Activated CD8-positive, alpha-beta memory T cell treated with anti-CD3 and anti-CD28 coated beads, Interleukin-2, amount 50 U/mL, for 4 hours (primary cell): ENCODE data around the gene IP6K3.

Experiments
- DNase-seq: peaks from one replicate; pipeline ENCODE4 v3.0.0-alpha.2; 2020

The IP6K3 gene

DNA sequence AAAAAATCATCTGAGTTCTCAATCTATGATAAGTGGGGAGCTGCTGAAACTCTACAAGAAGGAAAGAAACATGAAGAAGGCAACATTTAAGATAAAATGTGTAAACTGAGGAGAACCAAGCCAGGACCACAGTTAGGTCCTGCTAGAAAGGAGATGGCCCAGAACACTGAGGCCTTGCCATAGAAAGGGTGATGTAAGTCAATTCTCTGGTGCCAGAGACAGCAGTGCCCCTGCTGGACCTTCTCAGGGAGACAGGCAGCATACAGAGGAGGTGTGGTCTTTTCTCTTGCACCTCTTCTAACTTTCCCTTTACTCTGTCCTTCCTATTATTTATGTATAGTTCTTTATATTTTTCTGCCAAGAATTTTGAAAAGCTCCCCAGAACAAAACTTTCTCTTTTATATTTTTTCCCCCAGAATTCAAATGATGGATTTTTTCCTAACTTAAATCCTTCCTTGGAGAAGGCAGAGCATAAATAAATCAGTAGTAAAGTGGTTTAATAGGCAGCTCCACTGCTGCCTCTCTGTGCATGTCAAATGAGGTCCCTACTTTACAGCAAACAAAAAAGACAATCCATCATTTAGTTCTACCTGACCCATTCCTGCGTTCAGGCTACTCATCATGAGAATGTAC lies 44.2 kb downstream of the IP6K3 start:
- no peak for DNase-seq

DNA sequence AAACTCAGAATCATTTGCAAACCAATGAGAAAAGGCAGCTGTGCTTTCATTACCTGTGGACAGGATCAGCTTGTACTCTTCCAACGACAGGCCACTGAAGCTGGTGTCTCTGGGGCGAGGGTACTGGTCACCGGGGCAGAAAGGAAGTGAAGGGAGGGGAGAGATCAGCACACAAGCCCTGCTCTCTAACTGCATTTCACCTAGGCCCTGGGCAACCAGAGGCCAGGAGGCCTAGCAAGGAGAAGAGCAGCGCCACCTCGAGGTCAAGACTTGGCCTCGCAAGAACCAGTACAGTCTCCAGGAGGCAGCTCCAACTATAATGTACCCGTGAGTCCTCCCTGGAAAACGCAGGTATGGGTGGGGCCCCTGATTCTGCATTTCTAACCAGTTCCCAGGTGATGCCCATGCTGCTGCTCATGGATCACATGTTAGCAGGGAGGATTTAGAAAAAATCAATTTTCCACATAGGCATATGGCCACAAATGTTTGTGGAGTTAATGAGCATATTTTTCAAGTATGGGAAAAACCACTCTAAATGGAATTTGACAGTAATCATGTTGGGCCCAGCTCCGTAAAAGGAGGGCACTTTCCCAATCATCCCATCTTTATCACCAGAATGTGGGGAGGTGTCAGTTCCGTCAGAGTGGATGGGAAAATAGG lies 46.2 kb downstream of the IP6K3 start:
- peak; percentile 73 for DNase-seq

DNA sequence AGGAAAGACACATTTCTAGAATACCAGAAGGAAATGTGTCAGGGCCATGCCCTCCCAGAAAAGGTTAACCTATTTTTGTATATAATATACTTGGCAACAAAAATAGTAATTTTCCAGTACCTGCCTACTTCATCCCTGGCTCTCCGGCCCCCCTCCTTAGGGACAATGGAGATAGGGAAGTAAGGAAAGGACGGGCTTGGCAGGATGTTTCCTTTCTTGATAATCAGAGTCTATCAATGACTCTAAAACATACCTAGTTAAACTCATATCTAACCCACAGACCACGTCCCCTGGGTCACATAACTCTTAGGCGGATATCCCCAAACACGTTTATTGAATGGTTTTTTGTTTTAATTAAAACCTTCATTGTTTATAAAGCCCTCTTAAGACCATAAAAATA lies 47.0 kb downstream of the IP6K3 start:
- no peak for DNase-seq

DNA sequence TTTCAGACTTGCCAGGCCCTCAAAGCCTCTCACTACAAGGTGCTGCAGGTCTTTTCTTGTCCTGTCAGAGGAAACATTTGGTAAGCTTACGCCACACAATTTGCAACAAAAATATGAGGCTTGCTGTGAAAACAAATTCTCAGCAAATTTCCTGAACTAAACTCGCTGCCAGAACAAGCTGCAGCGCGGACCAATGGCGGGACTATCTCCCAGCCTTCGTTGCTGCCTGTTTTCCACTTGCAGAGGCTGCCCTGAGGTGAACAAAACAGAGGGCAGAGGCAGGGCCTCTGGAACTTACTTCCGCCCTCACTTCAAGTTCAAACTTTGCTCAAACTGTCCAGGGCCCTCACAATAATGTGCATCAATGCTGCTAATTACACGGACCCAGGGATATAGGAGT lies 47.6 kb downstream of the IP6K3 start:
- no peak for DNase-seq

DNA sequence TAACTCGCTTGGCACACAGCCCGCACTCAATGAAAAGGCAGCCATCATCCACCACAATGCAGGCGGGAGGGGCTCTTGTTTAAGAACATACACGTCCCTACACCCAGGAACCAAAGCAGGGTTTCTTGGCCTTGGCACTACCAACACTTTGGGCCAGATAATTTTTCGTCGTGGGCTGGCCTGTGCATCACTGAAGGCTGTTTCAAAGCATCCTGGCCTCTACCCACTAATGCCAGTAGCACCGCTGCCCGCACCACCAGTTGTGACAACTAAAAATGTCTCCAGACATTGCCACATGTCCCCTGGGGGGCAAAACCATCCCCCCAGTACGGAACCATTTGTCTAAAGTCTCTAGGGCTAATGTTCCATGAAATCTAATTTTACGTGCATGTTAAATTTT lies 48.2 kb downstream of the IP6K3 start:
- DNase-seq, result no peak

DNA sequence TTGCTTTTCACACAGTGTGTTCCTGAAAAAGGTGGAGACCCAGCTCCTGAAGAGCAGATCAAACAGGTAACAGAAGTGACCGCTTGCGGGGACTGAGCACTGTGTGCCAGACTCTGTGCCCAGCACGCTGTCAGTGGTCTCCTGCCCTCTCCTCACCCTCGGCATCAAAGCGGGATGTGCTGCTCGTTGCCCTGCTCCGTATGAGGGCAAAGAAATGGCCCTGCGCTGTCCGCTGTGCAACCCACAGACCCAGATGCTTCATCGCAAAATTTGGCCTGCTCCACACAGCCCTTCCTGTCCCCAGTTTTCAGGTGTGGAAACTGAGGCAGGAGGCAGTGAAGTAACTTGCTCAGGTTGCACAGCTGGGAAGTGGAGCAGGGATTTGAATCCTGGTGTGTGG lies 48.9 kb downstream of the IP6K3 start:
- no peak for DNase-seq

DNA sequence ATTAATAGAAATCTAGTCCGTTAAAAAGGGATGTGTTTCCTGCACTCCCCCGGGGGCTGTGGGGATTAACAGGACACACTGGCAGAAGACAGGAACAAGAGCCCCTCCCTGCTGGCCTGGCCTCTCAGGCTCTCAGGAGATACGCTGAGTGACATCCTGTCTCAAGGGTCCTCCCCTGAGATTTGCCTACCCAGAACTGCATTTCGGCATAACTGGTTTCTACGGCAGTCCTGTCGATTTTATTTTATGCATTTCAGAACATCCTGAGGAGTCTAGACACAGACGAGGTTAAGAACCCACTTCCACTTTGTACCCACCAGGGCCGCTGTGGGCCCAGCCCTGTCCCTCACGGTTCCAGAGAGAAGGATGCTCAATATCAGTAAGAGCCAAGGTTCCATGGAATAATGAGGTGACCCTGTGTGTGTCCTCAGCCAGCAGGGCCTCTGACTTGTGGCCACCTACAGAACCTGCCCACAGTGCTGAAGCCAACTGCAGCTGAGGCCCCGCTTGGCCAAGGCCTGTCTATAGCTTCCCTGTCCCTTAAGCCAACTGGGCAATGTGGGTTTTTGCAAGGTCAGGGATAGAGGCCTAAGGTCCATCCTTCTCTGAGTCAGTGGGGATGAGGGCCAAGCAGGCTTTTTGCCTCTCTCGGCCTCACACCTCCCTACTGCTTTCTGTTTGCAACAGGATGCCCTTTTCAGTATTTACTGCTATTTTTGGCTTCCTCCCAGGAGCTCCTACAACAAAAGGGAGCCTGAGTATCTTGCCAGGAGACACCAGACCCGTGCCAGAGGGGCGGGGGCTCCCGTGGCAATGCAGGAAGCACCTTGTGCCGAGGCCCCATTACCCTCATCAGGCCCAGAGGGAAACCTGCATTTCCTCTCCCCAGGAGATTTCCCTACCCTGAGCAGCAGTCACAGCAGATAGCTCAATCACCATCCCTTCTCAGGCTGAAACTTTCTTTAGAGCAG lies 49.9 kb downstream of the IP6K3 start:
- DNase-seq, result no peak

DNA sequence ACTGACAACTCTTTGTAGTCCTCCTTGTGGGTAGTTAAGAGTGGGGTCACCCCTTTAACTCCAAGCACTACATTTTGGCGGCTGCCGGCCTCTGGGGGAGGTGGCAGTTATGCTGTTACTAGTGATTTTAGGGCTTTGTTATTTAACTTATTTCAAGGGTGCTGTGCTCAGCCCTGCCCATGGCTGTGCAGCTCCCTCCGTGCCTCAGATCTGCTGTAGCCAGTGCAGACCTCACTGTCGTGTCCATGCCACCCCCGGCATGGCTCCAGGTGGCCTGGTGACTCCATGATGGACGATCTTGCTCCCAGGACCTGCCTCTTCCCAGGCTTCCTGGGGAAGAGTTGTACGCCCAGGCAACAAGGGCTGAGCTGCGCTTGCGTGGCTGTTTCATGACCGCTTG lies 50.6 kb downstream of the IP6K3 start:
- no peak for DNase-seq

DNA sequence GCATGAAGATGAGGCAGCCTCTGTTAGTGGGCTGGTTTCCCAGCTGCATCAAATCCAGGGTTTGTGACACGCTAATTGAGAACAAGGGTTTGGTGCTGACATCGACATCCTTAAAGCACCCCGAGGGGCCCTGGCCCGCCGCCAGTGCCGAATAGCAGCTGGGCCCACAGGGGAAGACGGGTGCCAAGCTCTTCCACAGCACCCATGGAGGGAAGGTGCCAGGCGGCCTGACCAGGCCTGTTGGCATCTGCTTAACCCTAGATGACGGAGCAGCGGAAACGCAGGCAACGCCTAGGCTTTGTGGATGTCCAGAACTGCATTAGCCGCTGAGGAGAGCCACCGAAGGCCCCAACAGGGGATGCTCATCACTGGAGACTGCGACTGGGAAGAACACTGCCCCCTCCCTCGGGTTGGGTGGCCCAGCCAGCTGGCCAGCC lies 51.2 kb downstream of the IP6K3 start:
- no peak for DNase-seq

DNA sequence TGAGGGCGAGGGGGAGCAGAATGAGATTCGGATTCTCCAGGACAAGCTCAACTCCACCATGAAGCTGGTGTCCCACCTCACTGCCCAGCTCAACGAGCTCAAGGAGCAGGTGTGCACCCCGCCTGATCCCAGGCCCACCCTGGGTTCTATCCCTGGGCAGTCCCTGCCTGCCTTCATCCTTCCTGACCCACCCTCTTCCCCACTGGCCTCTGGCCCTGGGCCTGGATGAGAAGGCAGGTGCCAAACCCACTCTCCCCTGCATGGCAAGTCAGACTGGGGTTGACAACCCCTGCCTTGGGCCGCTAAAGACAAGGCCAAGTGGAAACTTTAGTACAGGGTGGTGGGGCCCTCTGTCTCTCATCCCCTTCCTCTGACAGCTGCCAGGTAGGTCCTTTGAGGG lies 51.7 kb downstream of the IP6K3 start:
- DNase-seq, result no peak

DNA sequence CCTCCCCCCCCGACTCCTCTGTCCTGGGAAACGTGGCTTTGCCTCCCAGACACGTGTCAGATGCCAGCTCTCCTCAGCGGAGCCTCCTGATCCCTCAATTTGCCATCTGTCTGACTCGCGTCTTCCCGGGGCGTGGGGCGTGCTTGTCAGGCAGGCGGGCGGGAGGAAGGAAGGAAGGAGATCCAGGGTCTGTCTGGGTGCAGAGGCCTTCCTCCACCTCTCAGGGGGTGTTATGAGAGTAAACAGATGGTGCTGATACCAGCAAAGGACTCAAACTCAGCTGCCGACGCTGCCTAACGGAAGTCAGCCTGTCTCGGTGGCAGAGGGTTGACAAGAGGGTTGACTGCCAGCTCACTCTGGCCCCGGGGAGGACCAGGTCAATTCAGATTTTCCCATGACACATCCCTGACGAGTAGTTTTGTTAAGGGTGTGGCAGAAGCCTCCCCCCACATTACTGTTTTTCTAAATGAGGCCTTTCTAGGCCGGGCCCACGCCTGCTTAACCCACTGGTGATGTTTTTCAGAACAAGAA lies 52.2 kb downstream of the IP6K3 start:
- peak; percentile 64 for DNase-seq

DNA sequence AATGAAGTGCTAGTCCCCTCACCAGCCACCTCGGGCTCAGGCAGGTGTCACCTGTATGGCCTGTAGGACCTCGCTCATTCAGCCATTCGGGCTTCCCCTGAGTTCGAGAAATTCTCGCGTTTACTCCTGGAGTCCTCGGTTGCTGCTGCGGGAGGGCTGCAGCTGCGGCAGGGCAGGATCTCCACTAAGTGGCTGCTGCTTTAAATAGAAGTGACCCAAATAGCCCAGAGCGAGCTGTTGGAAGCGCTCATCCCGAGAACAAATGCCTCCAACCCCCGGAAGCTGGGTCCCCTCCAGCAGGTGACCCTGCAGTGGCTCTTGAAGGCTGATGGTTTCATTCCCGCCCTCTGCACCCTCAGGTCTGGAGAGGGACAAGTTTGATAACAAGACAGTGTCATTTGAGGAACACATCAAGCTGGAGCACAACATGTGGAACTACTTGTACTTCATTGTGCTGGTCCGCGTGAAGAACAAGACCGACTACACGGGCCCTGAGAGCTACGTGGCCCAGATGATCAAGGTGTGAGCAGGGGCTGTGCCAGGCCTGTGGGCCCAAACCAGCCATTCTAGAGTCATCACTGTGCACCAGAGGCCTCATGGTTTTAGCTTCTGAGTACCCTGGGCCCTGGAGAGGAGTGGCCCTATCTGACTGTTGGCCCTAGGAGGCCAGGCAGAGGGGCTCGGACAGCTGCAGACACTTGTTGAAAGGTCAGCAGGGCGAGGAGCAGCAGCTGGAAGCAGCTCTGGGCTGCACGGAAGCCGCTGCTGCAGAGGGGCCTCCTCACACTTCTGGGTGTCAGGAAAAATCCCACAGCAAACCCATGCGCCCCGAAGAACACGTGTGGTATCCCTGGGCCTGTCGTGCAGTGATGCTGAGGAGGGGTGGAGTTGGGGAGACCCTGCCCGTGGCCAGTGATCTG lies 53.3 kb downstream of the IP6K3 start:
- DNase-seq, result no peak

DNA sequence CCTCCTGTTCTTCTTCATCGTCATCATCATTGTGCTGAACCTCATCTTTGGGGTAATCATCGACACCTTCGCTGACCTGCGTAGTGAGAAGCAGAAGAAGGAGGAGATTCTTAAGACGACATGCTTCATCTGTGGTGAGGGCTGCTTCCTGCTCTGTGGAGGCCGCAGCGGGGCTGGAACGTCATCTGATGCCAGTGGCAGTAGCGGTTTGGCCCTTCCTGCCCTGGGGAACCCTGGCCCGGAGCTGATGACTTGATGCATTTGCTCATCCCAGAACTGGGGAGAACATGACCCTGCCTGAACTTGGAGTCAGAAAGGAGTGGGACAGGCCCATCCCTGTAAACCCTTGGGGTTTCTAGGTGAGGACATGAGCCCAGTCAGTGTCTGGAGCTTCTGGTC lies 53.9 kb downstream of the IP6K3 start:
- DNase-seq, result peak; percentile 53

DNA sequence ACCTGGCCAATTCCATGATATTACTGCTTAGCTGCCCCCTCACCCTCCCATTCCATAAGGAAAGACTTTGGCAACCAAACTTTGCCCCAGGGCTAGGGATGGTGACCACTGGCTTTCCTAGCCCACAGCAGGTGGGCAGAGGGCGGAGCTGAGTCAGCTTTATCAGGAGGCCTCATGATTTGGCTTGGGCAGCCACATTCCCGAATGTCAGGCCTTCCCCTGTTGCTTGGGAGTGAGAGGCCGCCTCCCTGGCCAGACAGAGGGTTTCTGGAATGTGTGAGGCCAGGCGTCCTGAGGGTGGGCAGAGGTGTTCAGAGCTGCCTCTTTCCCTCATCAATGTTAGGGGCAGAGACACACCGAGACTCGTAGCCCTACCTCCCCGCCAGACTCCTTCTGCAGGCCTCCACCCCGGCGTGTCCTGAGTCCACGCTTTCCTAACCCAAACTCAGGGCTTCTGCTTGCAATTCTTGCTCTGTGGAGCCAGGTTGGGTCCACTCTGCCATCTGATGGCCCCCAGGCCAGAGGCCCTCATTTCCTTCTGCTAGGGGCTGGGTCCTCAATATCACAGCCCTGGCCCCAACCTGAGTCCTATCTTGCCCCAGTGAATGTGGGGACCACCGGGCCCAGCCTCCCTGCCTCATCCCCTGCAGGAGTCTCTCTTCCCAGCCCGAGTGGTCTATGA lies 54.5 kb downstream of the IP6K3 start:
- DNase-seq, result no peak

DNA sequence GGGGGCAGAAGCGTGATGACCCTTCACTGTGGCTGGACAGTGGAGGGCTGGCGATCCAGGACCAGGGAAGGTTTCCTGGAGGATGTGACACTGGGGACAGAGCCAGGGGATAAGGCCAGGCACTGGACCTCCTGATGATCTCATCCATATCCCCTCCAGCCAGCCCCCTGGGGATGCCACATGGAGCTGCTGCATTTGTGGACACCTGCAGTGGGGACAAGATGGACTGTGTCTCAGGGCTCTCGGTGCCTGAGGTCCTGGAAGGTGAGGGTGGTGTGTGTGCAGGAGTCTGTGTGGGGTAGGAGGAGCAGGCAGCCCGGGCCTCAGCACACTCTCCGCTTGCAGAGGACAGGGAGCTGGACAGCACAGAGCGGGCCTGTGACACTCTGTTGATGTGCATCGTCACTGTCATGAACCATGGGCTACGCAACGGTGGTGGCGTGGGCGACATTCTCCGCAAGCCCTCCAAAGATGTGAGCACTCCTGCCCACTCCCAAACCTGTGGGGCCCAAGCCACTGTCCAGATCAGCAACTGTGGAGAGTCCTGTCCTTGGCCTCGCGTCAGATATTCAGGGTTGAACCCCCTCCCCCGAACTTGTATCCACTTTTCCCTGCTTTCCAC lies 55.1 kb downstream of the IP6K3 start:
- no peak for DNase-seq

DNA sequence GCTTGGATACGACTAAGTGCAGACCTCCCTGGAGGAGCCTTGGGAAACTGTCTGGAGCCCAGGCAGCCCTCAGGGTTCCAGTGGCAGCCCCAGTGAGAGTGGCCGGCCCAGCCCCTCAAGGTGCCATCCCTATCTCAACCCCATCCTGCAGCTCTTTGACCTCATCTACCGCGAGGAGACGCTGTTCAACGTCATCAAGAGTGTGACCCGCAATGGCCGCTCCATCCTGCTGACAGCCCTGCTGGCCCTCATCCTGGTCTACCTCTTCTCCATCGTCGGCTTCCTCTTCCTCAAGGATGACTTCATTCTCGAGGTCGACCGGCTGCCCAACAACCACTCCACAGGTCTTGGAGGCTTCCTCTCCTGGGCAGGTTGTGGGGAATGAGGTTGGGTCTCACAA lies 55.9 kb downstream of the IP6K3 start:
- DNase-seq, result no peak

DNA sequence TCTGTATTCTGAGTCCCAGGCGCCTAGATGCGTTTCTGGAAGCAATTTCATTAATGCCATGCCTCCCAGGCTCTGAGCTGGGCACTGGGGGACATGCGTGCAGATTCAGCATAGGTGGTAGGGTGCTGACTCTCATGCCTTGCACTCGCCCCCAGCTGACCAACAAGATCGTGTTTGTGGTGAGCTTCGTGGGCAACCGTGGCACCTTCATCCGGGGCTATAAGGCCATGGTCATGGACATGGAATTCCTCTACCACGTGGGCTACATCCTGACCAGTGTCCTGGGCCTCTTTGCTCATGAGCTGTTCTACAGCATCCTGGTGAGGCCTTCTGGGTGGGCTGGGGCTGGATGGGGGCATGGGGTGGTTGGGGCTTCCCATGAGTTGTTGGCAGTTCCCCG lies 56.8 kb downstream of the IP6K3 start:
- no peak for DNase-seq

DNA sequence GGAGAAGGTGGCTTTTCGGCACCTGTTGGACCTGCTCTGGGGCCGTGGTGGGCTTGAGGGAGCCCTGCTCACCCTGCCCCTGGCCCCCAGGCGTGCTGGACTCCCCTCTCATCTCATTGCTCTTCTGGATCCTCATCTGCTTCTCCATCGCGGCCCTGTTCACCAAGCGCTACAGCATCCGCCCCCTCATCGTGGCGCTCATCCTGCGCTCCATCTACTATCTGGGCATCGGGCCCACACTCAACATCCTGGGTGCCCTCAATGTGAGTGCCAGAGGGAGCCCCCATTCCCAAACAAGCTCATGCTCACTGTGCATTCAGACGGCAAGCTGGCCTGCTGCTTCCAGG lies 57.6 kb downstream of the IP6K3 start:
- no peak for DNase-seq

DNA sequence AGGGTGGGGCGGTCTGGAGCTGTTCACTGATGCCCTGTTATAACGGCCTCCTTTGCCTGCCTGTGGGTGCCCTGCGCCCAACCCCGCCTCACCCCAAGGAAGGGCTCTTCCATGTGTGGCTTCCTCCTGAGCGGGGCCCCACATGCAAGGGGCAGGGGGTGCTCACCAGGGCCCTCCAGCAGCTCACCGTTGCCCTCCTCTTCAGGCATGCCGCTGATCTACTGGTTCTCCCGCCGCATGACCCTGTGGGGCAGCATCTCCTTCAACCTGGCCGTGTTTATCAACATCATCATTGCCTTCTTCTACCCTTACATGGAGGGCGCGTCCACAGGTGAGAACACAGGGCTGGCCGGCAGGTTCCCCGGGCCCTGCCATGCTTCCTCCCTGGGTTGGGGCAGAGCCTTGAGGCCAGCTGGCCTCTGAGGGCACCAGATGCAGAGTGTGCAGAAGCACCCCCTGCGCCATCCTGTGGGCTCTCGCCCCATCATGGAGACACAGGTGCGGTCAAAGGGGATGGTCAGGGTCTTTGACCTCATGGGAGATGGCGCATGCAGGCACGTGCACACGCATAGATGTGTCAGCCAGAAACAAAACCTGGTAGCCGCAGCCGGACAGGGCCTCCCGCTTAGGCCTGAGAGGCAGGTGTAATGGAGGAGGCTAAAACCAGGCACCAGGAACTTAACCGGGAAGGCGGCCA lies 58.1 kb downstream of the IP6K3 start:
- no peak for DNase-seq

DNA sequence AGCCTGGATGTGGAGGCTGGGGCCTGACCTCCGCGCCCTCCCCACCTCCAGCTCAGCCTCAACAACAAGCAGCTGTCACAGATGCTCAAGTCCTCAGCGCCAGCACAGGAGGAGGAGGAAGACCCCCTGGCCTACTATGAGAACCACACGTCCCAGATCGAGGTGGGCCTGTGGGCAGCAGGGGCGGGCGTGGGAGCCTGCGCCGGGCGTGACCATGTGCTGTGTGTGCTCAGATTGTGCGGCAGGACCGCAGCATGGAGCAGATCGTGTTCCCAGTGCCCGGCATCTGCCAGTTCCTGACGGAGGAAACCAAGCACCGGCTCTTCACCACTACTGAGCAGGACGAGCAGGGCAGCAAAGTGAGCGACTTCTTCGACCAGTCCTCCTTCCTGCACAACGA lies 58.7 kb downstream of the IP6K3 start:
- DNase-seq, result no peak
